H1 (cell line): ENCODE measurements around the gene OPN5. TPM values are rescaled to one million over a fixed set of nuclear protein-coding genes. Genes with fewer than 3 reads are reported as not detected.

Experiments
- CTCF ChIA-PET: fragments of 300-600 bp; sonication (Branson Sonifier 250); formaldehyde crosslinking; loops from one replicate; lab custom pipeline; 2021; ENCODE audit not compliant: partially characterized antibody; lab: Charles Lee
- POLR2A ChIA-PET: fragments of 300-600 bp; sonication (Branson Sonifier 250); formaldehyde crosslinking; loops from one replicate; lab custom pipeline; 2021; ENCODE audit warnings: inconsistent platforms; ENCODE audit not compliant: partially characterized antibody; lab: Charles Lee
- DNase-seq, 2 experiments: peaks; one replicate each; pipeline versions ENCODE4 v3.0.0 to v3.0.0-alpha.2; 2010 to 2022; ENCODE audit warnings: low spot score in 2 of 2, low read depth in 1 of 2, mixed read lengths in 1 of 2
- FAIRE-seq: peaks from 2 replicates; lab custom pipeline; 2011; peaks lifted over from hg19 to GRCh38; lab: Jason Lieb, UNC
- H2AFZ ChIP-seq: 2 replicates; pipeline ENCODE4 v1.8.1; 2012; ENCODE audit warnings: low read length, inconsistent platforms
- H2AK5ac ChIP-seq: 2 replicates; pipeline ENCODE4 v1.6.1; 2013; ENCODE audit warnings: low read depth, low read length
- H2BK120ac ChIP-seq: replicated peaks from 2 replicates; pipeline ENCODE3; 2013; ENCODE audit warnings: low read depth, low read length, inconsistent platforms
- H2BK12ac ChIP-seq: 2 replicates; pipeline ENCODE4 v1.6.1; 2013; ENCODE audit warnings: low read depth, low read length
- H2BK15ac ChIP-seq: 2 replicates; pipeline ENCODE4 v1.6.1; 2013; ENCODE audit warnings: low read length
- H2BK20ac ChIP-seq: 2 replicates; pipeline ENCODE4 v1.6.1; 2013; ENCODE audit warnings: low read length
- H2BK5ac ChIP-seq: 2 replicates; pipeline ENCODE4 v1.6.1; 2013; ENCODE audit warnings: low read depth, low read length
- H3K14ac ChIP-seq: 2 replicates; pipeline ENCODE4 v1.6.1; 2013; ENCODE audit warnings: inconsistent platforms; ENCODE audit not compliant: insufficient read length
- H3K18ac ChIP-seq: 2 replicates; pipeline ENCODE4 v1.6.1; 2013; ENCODE audit warnings: low read length; ENCODE audit errors: extremely low read depth
- H3K23ac ChIP-seq: 2 replicates; pipeline ENCODE4 v1.6.1; 2013; ENCODE audit warnings: inconsistent platforms; ENCODE audit not compliant: insufficient read length
- H3K23me2 ChIP-seq: 2 replicates; pipeline ENCODE4 v1.6.1; 2013; ENCODE audit warnings: low read depth, low read length
- H3K27ac ChIP-seq: 2 replicates; pipeline ENCODE4 v1.6.1; 2011; ENCODE audit warnings: low read depth, low read length, inconsistent platforms
- H3K27me3 ChIP-seq, 4 experiments: replicated peaks in 1 of 4; 1 replicate in 1 of 4; 2 replicates in 3 of 4; pipeline versions ENCODE4 v1.6.1 to v1.8.1; 2011 to 2013; ENCODE audit warnings: low read length in 3 of 4, mild to moderate bottlenecking in 3 of 4, inconsistent platforms in 2 of 4, mixed read lengths in 2 of 4, moderate library complexity in 1 of 4; ENCODE audit not compliant: control insufficient read depth in 3 of 4, insufficient read depth in 3 of 4; ENCODE audit errors: extremely low read depth in 1 of 4
- H3K36me3 ChIP-seq, 4 experiments: 2 replicates each; pipeline versions ENCODE4 v1.6.1 to v1.8.1; 2011 to 2013; ENCODE audit warnings: mild to moderate bottlenecking in 4 of 4, low read length in 3 of 4, moderate library complexity in 2 of 4, control low read depth in 1 of 4, inconsistent platforms in 1 of 4; ENCODE audit not compliant: insufficient read depth in 4 of 4, control insufficient read depth in 2 of 4
- H3K4ac ChIP-seq: replicated peaks from 2 replicates; pipeline ENCODE3; 2013; ENCODE audit warnings: low read length, low read depth, mixed read lengths, inconsistent platforms; ENCODE audit not compliant: insufficient read length
- H3K4me1 ChIP-seq, 4 experiments: replicated peaks in 1 of 4; 1 replicate in 1 of 4; 2 replicates in 3 of 4; pipeline versions ENCODE4 v1.6.1 to v1.8.1; 2011 to 2013; ENCODE audit warnings: low read length in 3 of 4, inconsistent platforms in 2 of 4, mixed read lengths in 1 of 4; ENCODE audit not compliant: insufficient read depth in 4 of 4, control insufficient read depth in 3 of 4
- H3K4me2 ChIP-seq, 2 experiments: 2 replicates each; pipeline versions ENCODE4 v1.6.1 to v1.8.1; 2011 to 2013; ENCODE audit warnings: low read depth in 2 of 2, low read length in 2 of 2, control low read depth in 1 of 2, inconsistent platforms in 1 of 2, mild to moderate bottlenecking in 1 of 2; ENCODE audit not compliant: insufficient read depth in 1 of 2
- H3K4me3 ChIP-seq, 4 experiments: fragments of 200-600, 300-600 bp in 1 of 4; sonication (generic), shearing (Covaris generic), sonication (Bioruptor Twin) in 1 of 4; 2 replicates each; pipeline versions ENCODE4 v1.5.1 to v1.8.1; 2011 to 2016; ENCODE audit warnings: low read length in 4 of 4, low read depth in 3 of 4, control low read depth in 2 of 4, inconsistent platforms in 2 of 4, mild to moderate bottlenecking in 2 of 4, mixed read lengths in 1 of 4, moderate library complexity in 1 of 4; ENCODE audit not compliant: insufficient read depth in 2 of 4; ENCODE audit errors: extremely low read depth in 1 of 4
- H3K56ac ChIP-seq: replicated peaks from 2 replicates; pipeline ENCODE3; 2013; ENCODE audit warnings: low read depth, mild to moderate bottlenecking, mixed read lengths, low read length, inconsistent platforms; ENCODE audit not compliant: insufficient read length
- H3K79me1 ChIP-seq: 2 replicates; pipeline ENCODE4 v1.6.1; 2013; ENCODE audit warnings: low read depth, low read length, control low read depth
- H3K79me2 ChIP-seq, 2 experiments: 2 replicates each; pipeline versions ENCODE4 v1.6.1 to v1.8.1; 2012 to 2013; ENCODE audit warnings: low read length in 2 of 2, mild to moderate bottlenecking in 2 of 2, inconsistent platforms in 1 of 2; ENCODE audit not compliant: insufficient read depth in 2 of 2, control insufficient read depth in 1 of 2
- H3K9ac ChIP-seq, 4 experiments: replicated peaks in 1 of 4; 1 replicate in 1 of 4; 2 replicates in 3 of 4; pipeline versions ENCODE4 v1.6.1 to v1.8.1; 2011 to 2013; ENCODE audit warnings: low read depth in 3 of 4, low read length in 3 of 4, control low read depth in 2 of 4, mild to moderate bottlenecking in 2 of 4, moderate library complexity in 2 of 4, inconsistent platforms in 1 of 4; ENCODE audit errors: extremely low read depth in 1 of 4
- H3K9me3 ChIP-seq, 2 experiments: 2 replicates each; pipeline versions ENCODE4 v1.6.1 to v1.8.1; 2012 to 2013; ENCODE audit warnings: mild to moderate bottlenecking in 2 of 2, moderate library complexity in 2 of 2, control low read depth in 1 of 2, inconsistent platforms in 1 of 2, low read depth in 1 of 2, low read length in 1 of 2, mixed read lengths in 1 of 2; ENCODE audit not compliant: insufficient read depth in 2 of 2
- H4K20me1 ChIP-seq, 2 experiments: replicated peaks in 1 of 2; 2 replicates each; pipeline versions ENCODE3 to v1.8.1; 2011 to 2013; ENCODE audit warnings: inconsistent platforms in 2 of 2, low read length in 2 of 2, mild to moderate bottlenecking in 1 of 2; ENCODE audit not compliant: insufficient read depth in 2 of 2, control insufficient read depth in 1 of 2
- H4K5ac ChIP-seq: 2 replicates; pipeline ENCODE4 v1.6.1; 2013; ENCODE audit warnings: low read length, low read depth, mixed read lengths, inconsistent platforms; ENCODE audit not compliant: insufficient read length
- H4K8ac ChIP-seq: 2 replicates; pipeline ENCODE4 v1.8.0; 2013; ENCODE audit warnings: mild to moderate bottlenecking, moderate library complexity, low read length, inconsistent platforms; ENCODE audit not compliant: insufficient read depth; ENCODE audit errors: extremely low read depth
- H4K91ac ChIP-seq: replicated peaks from 2 replicates; pipeline ENCODE3; 2013; ENCODE audit warnings: low read length, mixed read lengths, inconsistent platforms; ENCODE audit not compliant: insufficient read length
- BRCA1 ChIP-seq: IDR thresholded peaks from 2 replicates; pipeline ENCODE4 v1.6.1; 2012; ENCODE audit warnings: low read depth, low read length, improper control_type of control experiment
- CHD2 ChIP-seq: IDR thresholded peaks from 2 replicates; pipeline ENCODE4 v1.6.1; 2012; ENCODE audit warnings: low read length, improper control_type of control experiment
- HDAC6 ChIP-seq: IDR thresholded peaks from one replicate; pipeline ENCODE4 v1.7.1; 2012; ENCODE audit warnings: low read depth, mild to moderate bottlenecking, inconsistent platforms, low read length, moderate library complexity
- KDM5A ChIP-seq: fragments of 200-600 bp; IDR thresholded peaks from 2 replicates; pipeline ENCODE4 v1.7.1; 2012; ENCODE audit warnings: mild to moderate bottlenecking, low read length, inconsistent platforms, mixed read lengths
- NRF1 ChIP-seq: IDR thresholded peaks from 2 replicates; pipeline ENCODE4 v1.6.1; 2011; ENCODE audit warnings: mild to moderate bottlenecking, low read depth, low read length, improper control_type of control experiment
- PHF8 ChIP-seq: fragments of 200-600 bp; sonication (generic); conservative IDR thresholded peaks from 2 replicates; pipeline ENCODE4 v1.7.1; 2012; ENCODE audit warnings: low read depth, mild to moderate bottlenecking, inconsistent platforms, low read length, moderate library complexity
- POU5F1 ChIP-seq: IDR thresholded peaks from 2 replicates; pipeline ENCODE4 v1.6.1; 2011; ENCODE audit warnings: low read depth, mild to moderate bottlenecking, low read length, moderate library complexity
- RXRA ChIP-seq: IDR thresholded peaks from 2 replicates; pipeline ENCODE4 v1.6.1; 2011; ENCODE audit warnings: low read depth, mild to moderate bottlenecking, low read length, moderate library complexity; ENCODE audit not compliant: insufficient read depth
- SIRT6 ChIP-seq: IDR thresholded peaks from one replicate; pipeline ENCODE4 v1.7.1; 2012; ENCODE audit warnings: low read length, inconsistent platforms
- SRF ChIP-seq: IDR thresholded peaks from 2 replicates; pipeline ENCODE4 v1.6.1; 2011; ENCODE audit warnings: mild to moderate bottlenecking, low read depth, low read length, moderate library complexity
- SUZ12 ChIP-seq: fragments of 200-600 bp; sonication (generic); IDR thresholded peaks from 2 replicates; pipeline ENCODE4 v1.6.1; 2012; ENCODE audit warnings: mild to moderate bottlenecking, inconsistent platforms, low read length, moderate library complexity, mixed read lengths
- USF2 ChIP-seq: IDR thresholded peaks from 2 replicates; pipeline ENCODE4 v1.6.1; 2011; ENCODE audit warnings: low read length, improper control_type of control experiment
- WGBS, 2 experiments: shearing (Covaris generic) in 1 of 2; methylation state at CpG; one replicate each; pipeline versions ENCODE4 v1.1.6 to v1.1.7; 2013 to 2015; ENCODE audit warnings: low lambda C conversion rate in 2 of 2, mixed read lengths in 2 of 2, inconsistent platforms in 1 of 2, low coverage in 1 of 2, missing lambda C conversion rate in 1 of 2; ENCODE audit not compliant: insufficient replicate concordance in 2 of 2, insufficient coverage in 1 of 2, insufficient read length in 1 of 2; ENCODE audit errors: extremely low coverage in 1 of 2, missing lambda C conversion rate in 1 of 2; 5-methylcytosine and 5-hydroxymethylcytosine counted together
- polyA plus RNA-seq, 7 experiments: library from polyadenylated mRNA; depleted of rRNA in 3 of 7; stranded (reverse) in 5 of 7; unstranded in 2 of 7; fragments of >200 nt in 5 of 7; fragments of 200-250 nt in 2 of 7; gene quantifications; 1 replicate in 5 of 7; 2 replicates in 1 of 7; 4 replicates in 1 of 7; pipeline versions ENCODE4 v1.2.1 to v1.2.3, GENCODE V29; 2011 to 2013; ENCODE audit warnings: missing spikeins in 2 of 7, mixed read lengths in 2 of 7
- total RNA-seq: library from RNA; stranded (reverse); fragmentation: NEBNext Ultra II Directional; extraction: Animal tissue kit (Norgen Biotek cat#: 25700); gene quantifications from 2 replicates; pipeline ENCODE4 v1.2.1, GENCODE V29; 2021
- TF ChIP-seq, protein P1 (sequence below): IDR thresholded peaks from 2 replicates; pipeline ENCODE4 v1.6.1; 2012; ENCODE audit warnings: low read length, inconsistent platforms

The OPN5 gene
- total and polyA plus RNA-seq, 2 of the 8 experiments (the other 6 are each of a cell fraction or from before 2014, with no cell fraction given): not detected

- no peak overlapping the region for H3K23ac ChIP-seq
- H2BK12ac ChIP-seq: no peak overlapping the region
- H4K91ac ChIP-seq: no peak overlapping the region
- no peak overlapping the region for H3K14ac ChIP-seq
- no peak overlapping the region for H4K8ac ChIP-seq
- H3K27me3 ChIP-seq: no peaks in the 10 kb centered on the region
- no peak overlapping the region for H3K27ac ChIP-seq
- POLR2A ChIA-PET: no interaction called here
- no peak for TF ChIP-seq SIRT6
- TF ChIP-seq PHF8: no peak
- no peak for TF ChIP-seq CHD2
- no peak for TF ChIP-seq USF2
- TF ChIP-seq, protein P1, sequence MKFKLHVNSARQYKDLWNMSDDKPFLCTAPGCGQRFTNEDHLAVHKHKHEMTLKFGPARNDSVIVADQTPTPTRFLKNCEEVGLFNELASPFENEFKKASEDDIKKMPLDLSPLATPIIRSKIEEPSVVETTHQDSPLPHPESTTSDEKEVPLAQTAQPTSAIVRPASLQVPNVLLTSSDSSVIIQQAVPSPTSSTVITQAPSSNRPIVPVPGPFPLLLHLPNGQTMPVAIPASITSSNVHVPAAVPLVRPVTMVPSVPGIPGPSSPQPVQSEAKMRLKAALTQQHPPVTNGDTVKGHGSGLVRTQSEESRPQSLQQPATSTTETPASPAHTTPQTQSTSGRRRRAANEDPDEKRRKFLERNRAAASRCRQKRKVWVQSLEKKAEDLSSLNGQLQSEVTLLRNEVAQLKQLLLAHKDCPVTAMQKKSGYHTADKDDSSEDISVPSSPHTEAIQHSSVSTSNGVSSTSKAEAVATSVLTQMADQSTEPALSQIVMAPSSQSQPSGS: no peak
- no peak for TF ChIP-seq BRCA1
- no peak for TF ChIP-seq SRF
- no peak for TF ChIP-seq HDAC6
- TF ChIP-seq SUZ12: no peak
- no peak for TF ChIP-seq KDM5A
- TF ChIP-seq RXRA: no peak
- no peak for TF ChIP-seq POU5F1
- no peak for TF ChIP-seq NRF1
- TF ChIP-seq, all 59 proteins: peak for 0
- Histone ChIP-seq H4K5ac (no peak overlapping the region), H3K9me3 (no peaks in the 10 kb centered on the region), H3K18ac (no peak overlapping the region), H3K4ac (no peak overlapping the region), H3K23me2 (no peaks in the 10 kb centered on the region), H4K20me1 (no peaks in the 10 kb centered on the region), H2BK15ac (no peak overlapping the region), H2BK120ac (no peak overlapping the region), H3K36me3 (no peaks in the 10 kb centered on the region), H3K79me1 (no peaks in the 10 kb centered on the region), H3K4me2 (no peak overlapping the region), H3K79me2 (no peaks in the 10 kb centered on the region), H2BK20ac (no peak overlapping the region), H3K4me1 (no peaks in the 10 kb centered on the region), H3K4me3 (no peak overlapping the region), H2AK5ac (no peak overlapping the region), H2AFZ (no peak overlapping the region), H3K56ac (no peak overlapping the region), H2BK5ac (no peak overlapping the region), H3K9ac (no peak overlapping the region)
- DNase-seq (no peak), FAIRE-seq (no peak)
- CTCF ChIA-PET: interaction anchor here (1.1 kb wide), 1 partner anchor 49 kb away, joined by 3 read pairs; no protein-coding TSS in a partner anchor
- WGBS, 2 experiments: 68% methylated on average over 1 of the region's 1 CpG; no CpG with 5 or more reads in 1 of the 2 experiments
These were observed 77.3 kb downstream of the OPN5 start for GRCh38 chr6:47859175-47859574.
